D721Med (cell line): Measurements from ENCODE around the gene KDM6A.

Source experiments
- DNase-seq: peaks from one replicate; pipeline ENCODE4 v3.0.0; 2011; ENCODE audit warnings: low spot score; ENCODE audit not compliant: insufficient read length
- FAIRE-seq: peaks from 2 replicates; lab custom pipeline; 2011; peaks lifted over from hg19 to GRCh38; lab: Jason Lieb, UNC
- CTCF ChIP-seq: IDR thresholded peaks from 2 replicates; pipeline ENCODE4 v1.5.1; 2012; ENCODE audit warnings: mild to moderate bottlenecking, control low read depth; ENCODE audit not compliant: insufficient read depth; ENCODE audit errors: missing control alignments

KDM6A gene

GRCh38 chrX:45006002-45006800, 133.2 kb downstream of the KDM6A start:
- DNase-seq = no peak

GRCh38 chrX:45007598-45007997, 134.6 kb downstream of the KDM6A start:
- no peak for FAIRE-seq
- no peak for TF ChIP-seq CTCF
- no peak for DNase-seq

More at GRCh38 chrX:45006002-45006800, 133.2 kb downstream of the KDM6A start:
- FAIRE-seq = no peak
- TF ChIP-seq CTCF = no peak

- FAIRE-seq = no peak
- no peak for DNase-seq
These were observed 136.5 kb downstream of the KDM6A start for GRCh38 chrX:45009371-45010000.

GRCh38 chrX:45011131-45011530, 138.1 kb downstream of the KDM6A start:
- DNase-seq (no peak), FAIRE-seq (no peak)
- no peak for TF ChIP-seq CTCF

More at GRCh38 chrX:45009371-45010000, 136.5 kb downstream of the KDM6A start:
- TF ChIP-seq CTCF = no peak

- FAIRE-seq (no peak), DNase-seq (no peak)
- no peak for TF ChIP-seq CTCF
These were observed 138.6 kb downstream of the KDM6A start for GRCh38 chrX:45011597-45011996.

GRCh38 chrX:45017946-45018345, 145.0 kb downstream of the KDM6A start:
- no peak for DNase-seq
- FAIRE-seq = no peak
- no peak for TF ChIP-seq CTCF

- FAIRE-seq (no peak), DNase-seq (no peak)
- no peak for TF ChIP-seq CTCF
These were observed 149.2 kb downstream of the KDM6A start for GRCh38 chrX:45022150-45022549.
